Stimulated activated CD8-positive, alpha-beta memory T cell treated with anti-CD3 and anti-CD28 coated beads, Interleukin-15, amount 100 ng/mL, for 1 hour (primary cell): ENCODE measurements around the gene ADD1.

Source experiments
- DNase-seq: peaks from one replicate; pipeline ENCODE4 v3.0.0-alpha.2; 2020; ENCODE audit warnings: low read depth

ADD1 gene

GRCh38 chr4:2804973-2805501 lies 38.6 kb upstream of the ADD1 start:
- no peak for DNase-seq

GRCh38 chr4:2805712-2806389 lies 37.8 kb upstream of the ADD1 start:
- no peak for DNase-seq

GRCh38 chr4:2806390-2807355 lies 37.0 kb upstream of the ADD1 start:
- no peak for DNase-seq

GRCh38 chr4:2807571-2807970 lies 36.1 kb upstream of the ADD1 start:
- DNase-seq, result no peak

GRCh38 chr4:2808001-2808400 lies 35.6 kb upstream of the ADD1 start:
- DNase-seq, result no peak

- DNase-seq, result no peak
Measured at GRCh38 chr4:2809610-2810180, 33.9 kb upstream of the ADD1 start.

- DNase-seq, result no peak
Measured at GRCh38 chr4:2810388-2810787, 33.3 kb upstream of the ADD1 start.

- no peak for DNase-seq
Measured at GRCh38 chr4:2811830-2812611, 31.6 kb upstream of the ADD1 start.

- no peak for DNase-seq
Measured at GRCh38 chr4:2812612-2813354, 30.9 kb upstream of the ADD1 start.

GRCh38 chr4:2813446-2814405 lies 29.9 kb upstream of the ADD1 start:
- DNase-seq, result no peak

GRCh38 chr4:2814627-2815270 lies 28.9 kb upstream of the ADD1 start:
- no peak for DNase-seq

- no peak for DNase-seq
Measured at GRCh38 chr4:2816401-2816954, 27.2 kb upstream of the ADD1 start.

- DNase-seq, result no peak
Measured at GRCh38 chr4:2817137-2817536, 26.5 kb upstream of the ADD1 start.

GRCh38 chr4:2817701-2818350 lies 25.8 kb upstream of the ADD1 start:
- no peak for DNase-seq

GRCh38 chr4:2818351-2818939 lies 25.2 kb upstream of the ADD1 start:
- no peak for DNase-seq

- no peak for DNase-seq
Measured at GRCh38 chr4:2819244-2820215, 24.1 kb upstream of the ADD1 start.
